H1 (cell line): ENCODE measurements around the gene OR11A1. TPM values are rescaled to one million over a fixed set of nuclear protein-coding genes. Genes with fewer than 3 reads are reported as not detected.

Experiments
- CTCF ChIA-PET: fragments of 300-600 bp; sonication (Branson Sonifier 250); formaldehyde crosslinking; loops from one replicate; lab custom pipeline; 2021; ENCODE audit not compliant: partially characterized antibody; lab: Charles Lee
- POLR2A ChIA-PET: fragments of 300-600 bp; sonication (Branson Sonifier 250); formaldehyde crosslinking; loops from one replicate; lab custom pipeline; 2021; ENCODE audit warnings: inconsistent platforms; ENCODE audit not compliant: partially characterized antibody; lab: Charles Lee
- DNase-seq, 2 experiments: peaks; one replicate each; pipeline versions ENCODE4 v3.0.0 to v3.0.0-alpha.2; 2010 to 2022; ENCODE audit warnings: low spot score in 2 of 2, low read depth in 1 of 2, mixed read lengths in 1 of 2
- FAIRE-seq: peaks from 2 replicates; lab custom pipeline; 2011; peaks lifted over from hg19 to GRCh38; lab: Jason Lieb, UNC
- H2AFZ ChIP-seq: 2 replicates; pipeline ENCODE4 v1.8.1; 2012; ENCODE audit warnings: low read length, inconsistent platforms
- H2AK5ac ChIP-seq: 2 replicates; pipeline ENCODE4 v1.6.1; 2013; ENCODE audit warnings: low read depth, low read length
- H2BK120ac ChIP-seq: replicated peaks from 2 replicates; pipeline ENCODE3; 2013; ENCODE audit warnings: low read depth, low read length, inconsistent platforms
- H2BK12ac ChIP-seq: 2 replicates; pipeline ENCODE4 v1.6.1; 2013; ENCODE audit warnings: low read depth, low read length
- H2BK15ac ChIP-seq: 2 replicates; pipeline ENCODE4 v1.6.1; 2013; ENCODE audit warnings: low read length
- H2BK20ac ChIP-seq: 2 replicates; pipeline ENCODE4 v1.6.1; 2013; ENCODE audit warnings: low read length
- H2BK5ac ChIP-seq: 2 replicates; pipeline ENCODE4 v1.6.1; 2013; ENCODE audit warnings: low read depth, low read length
- H3K14ac ChIP-seq: 2 replicates; pipeline ENCODE4 v1.6.1; 2013; ENCODE audit warnings: inconsistent platforms; ENCODE audit not compliant: insufficient read length
- H3K18ac ChIP-seq: 2 replicates; pipeline ENCODE4 v1.6.1; 2013; ENCODE audit warnings: low read length; ENCODE audit errors: extremely low read depth
- H3K23ac ChIP-seq: 2 replicates; pipeline ENCODE4 v1.6.1; 2013; ENCODE audit warnings: inconsistent platforms; ENCODE audit not compliant: insufficient read length
- H3K23me2 ChIP-seq: 2 replicates; pipeline ENCODE4 v1.6.1; 2013; ENCODE audit warnings: low read depth, low read length
- H3K27ac ChIP-seq: 2 replicates; pipeline ENCODE4 v1.6.1; 2011; ENCODE audit warnings: low read depth, low read length, inconsistent platforms
- H3K27me3 ChIP-seq, 4 experiments: replicated peaks in 1 of 4; 1 replicate in 1 of 4; 2 replicates in 3 of 4; pipeline versions ENCODE4 v1.6.1 to v1.8.1; 2011 to 2013; ENCODE audit warnings: low read length in 3 of 4, mild to moderate bottlenecking in 3 of 4, inconsistent platforms in 2 of 4, mixed read lengths in 2 of 4, moderate library complexity in 1 of 4; ENCODE audit not compliant: control insufficient read depth in 3 of 4, insufficient read depth in 3 of 4; ENCODE audit errors: extremely low read depth in 1 of 4
- H3K36me3 ChIP-seq, 4 experiments: 2 replicates each; pipeline versions ENCODE4 v1.6.1 to v1.8.1; 2011 to 2013; ENCODE audit warnings: mild to moderate bottlenecking in 4 of 4, low read length in 3 of 4, moderate library complexity in 2 of 4, control low read depth in 1 of 4, inconsistent platforms in 1 of 4; ENCODE audit not compliant: insufficient read depth in 4 of 4, control insufficient read depth in 2 of 4
- H3K4ac ChIP-seq: replicated peaks from 2 replicates; pipeline ENCODE3; 2013; ENCODE audit warnings: low read length, low read depth, mixed read lengths, inconsistent platforms; ENCODE audit not compliant: insufficient read length
- H3K4me1 ChIP-seq, 4 experiments: replicated peaks in 1 of 4; 1 replicate in 1 of 4; 2 replicates in 3 of 4; pipeline versions ENCODE4 v1.6.1 to v1.8.1; 2011 to 2013; ENCODE audit warnings: low read length in 3 of 4, inconsistent platforms in 2 of 4, mixed read lengths in 1 of 4; ENCODE audit not compliant: insufficient read depth in 4 of 4, control insufficient read depth in 3 of 4
- H3K4me2 ChIP-seq, 2 experiments: 2 replicates each; pipeline versions ENCODE4 v1.6.1 to v1.8.1; 2011 to 2013; ENCODE audit warnings: low read depth in 2 of 2, low read length in 2 of 2, control low read depth in 1 of 2, inconsistent platforms in 1 of 2, mild to moderate bottlenecking in 1 of 2; ENCODE audit not compliant: insufficient read depth in 1 of 2
- H3K4me3 ChIP-seq, 4 experiments: fragments of 200-600, 300-600 bp in 1 of 4; sonication (generic), shearing (Covaris generic), sonication (Bioruptor Twin) in 1 of 4; 2 replicates each; pipeline versions ENCODE4 v1.5.1 to v1.8.1; 2011 to 2016; ENCODE audit warnings: low read length in 4 of 4, low read depth in 3 of 4, control low read depth in 2 of 4, inconsistent platforms in 2 of 4, mild to moderate bottlenecking in 2 of 4, mixed read lengths in 1 of 4, moderate library complexity in 1 of 4; ENCODE audit not compliant: insufficient read depth in 2 of 4; ENCODE audit errors: extremely low read depth in 1 of 4
- H3K56ac ChIP-seq: replicated peaks from 2 replicates; pipeline ENCODE3; 2013; ENCODE audit warnings: low read depth, mild to moderate bottlenecking, mixed read lengths, low read length, inconsistent platforms; ENCODE audit not compliant: insufficient read length
- H3K79me1 ChIP-seq: 2 replicates; pipeline ENCODE4 v1.6.1; 2013; ENCODE audit warnings: low read depth, low read length, control low read depth
- H3K79me2 ChIP-seq, 2 experiments: 2 replicates each; pipeline versions ENCODE4 v1.6.1 to v1.8.1; 2012 to 2013; ENCODE audit warnings: low read length in 2 of 2, mild to moderate bottlenecking in 2 of 2, inconsistent platforms in 1 of 2; ENCODE audit not compliant: insufficient read depth in 2 of 2, control insufficient read depth in 1 of 2
- H3K9ac ChIP-seq, 4 experiments: replicated peaks in 1 of 4; 1 replicate in 1 of 4; 2 replicates in 3 of 4; pipeline versions ENCODE4 v1.6.1 to v1.8.1; 2011 to 2013; ENCODE audit warnings: low read depth in 3 of 4, low read length in 3 of 4, control low read depth in 2 of 4, mild to moderate bottlenecking in 2 of 4, moderate library complexity in 2 of 4, inconsistent platforms in 1 of 4; ENCODE audit errors: extremely low read depth in 1 of 4
- H3K9me3 ChIP-seq, 2 experiments: 2 replicates each; pipeline versions ENCODE4 v1.6.1 to v1.8.1; 2012 to 2013; ENCODE audit warnings: mild to moderate bottlenecking in 2 of 2, moderate library complexity in 2 of 2, control low read depth in 1 of 2, inconsistent platforms in 1 of 2, low read depth in 1 of 2, low read length in 1 of 2, mixed read lengths in 1 of 2; ENCODE audit not compliant: insufficient read depth in 2 of 2
- H4K20me1 ChIP-seq, 2 experiments: replicated peaks in 1 of 2; 2 replicates each; pipeline versions ENCODE3 to v1.8.1; 2011 to 2013; ENCODE audit warnings: inconsistent platforms in 2 of 2, low read length in 2 of 2, mild to moderate bottlenecking in 1 of 2; ENCODE audit not compliant: insufficient read depth in 2 of 2, control insufficient read depth in 1 of 2
- H4K5ac ChIP-seq: 2 replicates; pipeline ENCODE4 v1.6.1; 2013; ENCODE audit warnings: low read length, low read depth, mixed read lengths, inconsistent platforms; ENCODE audit not compliant: insufficient read length
- H4K8ac ChIP-seq: 2 replicates; pipeline ENCODE4 v1.8.0; 2013; ENCODE audit warnings: mild to moderate bottlenecking, moderate library complexity, low read length, inconsistent platforms; ENCODE audit not compliant: insufficient read depth; ENCODE audit errors: extremely low read depth
- H4K91ac ChIP-seq: replicated peaks from 2 replicates; pipeline ENCODE3; 2013; ENCODE audit warnings: low read length, mixed read lengths, inconsistent platforms; ENCODE audit not compliant: insufficient read length
- ATF3 ChIP-seq: IDR thresholded peaks from 2 replicates; pipeline ENCODE4 v1.6.1; 2011; ENCODE audit warnings: low read depth, mild to moderate bottlenecking, low read length; ENCODE audit not compliant: insufficient read depth
- CHD1 ChIP-seq: IDR thresholded peaks from 2 replicates; pipeline ENCODE4 v1.6.1; 2012; ENCODE audit warnings: low read depth, low read length, improper control_type of control experiment
- CHD2 ChIP-seq: IDR thresholded peaks from 2 replicates; pipeline ENCODE4 v1.6.1; 2012; ENCODE audit warnings: low read length, improper control_type of control experiment
- CREB1 ChIP-seq: IDR thresholded peaks from 2 replicates; pipeline ENCODE4 v1.6.1; 2012; ENCODE audit warnings: inconsistent platforms
- EP300 ChIP-seq, 2 experiments: IDR thresholded peaks; 1 replicate in 1 of 2; 2 replicates in 1 of 2; pipeline ENCODE4 v1.6.1; 2011 to 2012; ENCODE audit warnings: low read depth in 2 of 2, low read length in 2 of 2, mild to moderate bottlenecking in 2 of 2, borderline replicate concordance in 1 of 2, inconsistent platforms in 1 of 2, moderate library complexity in 1 of 2
- HDAC2 ChIP-seq, 2 experiments: fragments of 300-600 bp in 1 of 2; sonication (generic) in 1 of 2; IDR thresholded peaks; 2 replicates each; pipeline ENCODE4 v1.6.1; 2011 to 2012; ENCODE audit warnings: low read depth in 2 of 2, low read length in 2 of 2, mild to moderate bottlenecking in 2 of 2, moderate library complexity in 2 of 2, borderline replicate concordance in 1 of 2, inconsistent platforms in 1 of 2
- JUN ChIP-seq: IDR thresholded peaks from 2 replicates; pipeline ENCODE4 v1.6.1; 2011; ENCODE audit warnings: low read depth, mild to moderate bottlenecking, improper control_type of control experiment, low read length
- KDM4A ChIP-seq: IDR thresholded peaks from one replicate; pipeline ENCODE4 v1.7.1; 2012; ENCODE audit warnings: low read depth, mild to moderate bottlenecking, moderate library complexity, low read length, inconsistent platforms; ENCODE audit not compliant: severe bottlenecking
- MAX ChIP-seq: IDR thresholded peaks from 2 replicates; pipeline ENCODE4 v1.6.1; 2012; ENCODE audit warnings: inconsistent platforms
- RAD21 ChIP-seq, 2 experiments: IDR thresholded peaks in 1 of 2; conservative IDR thresholded peaks in 1 of 2; 2 replicates each; pipeline ENCODE4 v1.6.1; 2011; ENCODE audit warnings: low read depth in 2 of 2, low read length in 2 of 2, improper control_type of control experiment in 1 of 2, inconsistent platforms in 1 of 2, mild to moderate bottlenecking in 1 of 2, moderate library complexity in 1 of 2
- USF2 ChIP-seq: IDR thresholded peaks from 2 replicates; pipeline ENCODE4 v1.6.1; 2011; ENCODE audit warnings: low read length, improper control_type of control experiment
- WGBS, 2 experiments: shearing (Covaris generic) in 1 of 2; methylation state at CpG; one replicate each; pipeline versions ENCODE4 v1.1.6 to v1.1.7; 2013 to 2015; ENCODE audit warnings: low lambda C conversion rate in 2 of 2, mixed read lengths in 2 of 2, inconsistent platforms in 1 of 2, low coverage in 1 of 2, missing lambda C conversion rate in 1 of 2; ENCODE audit not compliant: insufficient replicate concordance in 2 of 2, insufficient coverage in 1 of 2, insufficient read length in 1 of 2; ENCODE audit errors: extremely low coverage in 1 of 2, missing lambda C conversion rate in 1 of 2; 5-methylcytosine and 5-hydroxymethylcytosine counted together
- polyA plus RNA-seq, 7 experiments: library from polyadenylated mRNA; depleted of rRNA in 3 of 7; stranded (reverse) in 5 of 7; unstranded in 2 of 7; fragments of >200 nt in 5 of 7; fragments of 200-250 nt in 2 of 7; gene quantifications; 1 replicate in 5 of 7; 2 replicates in 1 of 7; 4 replicates in 1 of 7; pipeline versions ENCODE4 v1.2.1 to v1.2.3, GENCODE V29; 2011 to 2013; ENCODE audit warnings: missing spikeins in 2 of 7, mixed read lengths in 2 of 7
- total RNA-seq: library from RNA; stranded (reverse); fragmentation: NEBNext Ultra II Directional; extraction: Animal tissue kit (Norgen Biotek cat#: 25700); gene quantifications from 2 replicates; pipeline ENCODE4 v1.2.1, GENCODE V29; 2021

Gene OR11A1
- total and polyA plus RNA-seq, 2 of the 8 experiments (the other 6 are each of a cell fraction or from before 2014, with no cell fraction given) = not detected

- no peak overlapping the region for H3K56ac ChIP-seq
- no peak overlapping the region for H4K8ac ChIP-seq
- no peaks in the 10 kb centered on the region for H3K27me3 ChIP-seq
- H2BK12ac ChIP-seq = no peak overlapping the region
- H2BK20ac ChIP-seq = no peak overlapping the region
- H2AFZ ChIP-seq = no peak overlapping the region
- no peaks in the 10 kb centered on the region for H3K23me2 ChIP-seq
- no peak overlapping the region for H3K14ac ChIP-seq
- FAIRE-seq (no peak), DNase-seq (no peak)
- no peak overlapping the region for H3K4ac ChIP-seq
- 90% methylated on average over 1 of the region's 1 CpG; no CpG with 5 or more reads in 1 of the 2 experiments for whole genome bisulfite sequencing, 2 experiments
- no peak overlapping the region for H3K23ac ChIP-seq
- no peaks in the 10 kb centered on the region for H3K4me1 ChIP-seq
- no peak overlapping the region for H3K4me2 ChIP-seq
- no peaks in the 10 kb centered on the region for H3K79me2 ChIP-seq
- no peaks in the 10 kb centered on the region for H3K36me3 ChIP-seq
- ChIA-PET CTCF (interaction anchor here (1.4 kb wide), 1 partner anchor 108 kb away, joined by 3 read pairs; the partner anchor contains the start of gene OR12D3), POLR2A (no interaction called here)
- no peaks in the 10 kb centered on the region for H4K20me1 ChIP-seq
- no peak overlapping the region for H2BK5ac ChIP-seq
- H4K5ac ChIP-seq = no peak overlapping the region
- no peaks in the 10 kb centered on the region for H3K9me3 ChIP-seq
- no peak overlapping the region for H4K91ac ChIP-seq
- H2BK120ac ChIP-seq = no peak overlapping the region
- no peak overlapping the region for H3K18ac ChIP-seq
- H3K79me1 ChIP-seq = no peaks in the 10 kb centered on the region
- no peak overlapping the region for H3K27ac ChIP-seq
- no peak overlapping the region for H2BK15ac ChIP-seq
- H3K4me3 ChIP-seq = no peak overlapping the region
- no peak overlapping the region for H2AK5ac ChIP-seq
- no peak overlapping the region for H3K9ac ChIP-seq
- TF ChIP-seq MAX = no peak
- TF ChIP-seq CHD1 = no peak
- no peak for TF ChIP-seq ATF3
- no peak for TF ChIP-seq JUN
- TF ChIP-seq CHD2 = no peak
- TF ChIP-seq KDM4A = no peak
- no peak for TF ChIP-seq CREB1
- TF ChIP-seq EP300 (IDR thresholded peaks at IDR 0.05; ENCODE audit: borderline replicate concordance in 1 of 2, low read depth in 2 of 2, low read length in 2 of 2) = no peak
- TF ChIP-seq HDAC2 (IDR thresholded peaks at IDR 0.05; ENCODE audit: borderline replicate concordance in 1 of 2, low read depth in 2 of 2, low read length in 2 of 2) = no peak
- no peak for TF ChIP-seq USF2
- TF ChIP-seq RAD21 (IDR thresholded peaks at IDR 0.05 in 1 of 2, conservative IDR thresholded peaks at IDR 0.05 in 1 of 2; ENCODE audit: low read depth in 2 of 2, low read length in 2 of 2) = no peak
Observed at GRCh38 chr6:29483735-29484134, 26.9 kb upstream of the OR11A1 start.
